Dermis microvascular lymphatic vessel endothelial cell (primary cell): Measurements from ENCODE around the gene RNASE8. TPM values are rescaled to one million over a fixed set of nuclear protein-coding genes. Genes with fewer than 3 reads are reported as not detected.
"Not testable (repeated sequence)": the region's sequence is repeated elsewhere in the genome, so short reads cannot be mapped to it uniquely, and the experiment has no call there.

ENCODE experiments used
- DNase-seq, 2 donors: peaks; one replicate each; pipeline versions ENCODE4 v3.0.0 to v3.0.0-alpha.2; 2010; ENCODE audit warnings: low read depth in 2 of 2
- total RNA-seq: library from RNA; depleted of rRNA; stranded (reverse); fragments of >200 nt; gene quantifications from 2 replicates; pipeline ENCODE4 v1.2.1, GENCODE V29; 2014

Gene RNASE8, protein sequence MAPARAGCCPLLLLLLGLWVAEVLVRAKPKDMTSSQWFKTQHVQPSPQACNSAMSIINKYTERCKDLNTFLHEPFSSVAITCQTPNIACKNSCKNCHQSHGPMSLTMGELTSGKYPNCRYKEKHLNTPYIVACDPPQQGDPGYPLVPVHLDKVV
- total RNA-seq: not detected in 2 replicates

DNA sequence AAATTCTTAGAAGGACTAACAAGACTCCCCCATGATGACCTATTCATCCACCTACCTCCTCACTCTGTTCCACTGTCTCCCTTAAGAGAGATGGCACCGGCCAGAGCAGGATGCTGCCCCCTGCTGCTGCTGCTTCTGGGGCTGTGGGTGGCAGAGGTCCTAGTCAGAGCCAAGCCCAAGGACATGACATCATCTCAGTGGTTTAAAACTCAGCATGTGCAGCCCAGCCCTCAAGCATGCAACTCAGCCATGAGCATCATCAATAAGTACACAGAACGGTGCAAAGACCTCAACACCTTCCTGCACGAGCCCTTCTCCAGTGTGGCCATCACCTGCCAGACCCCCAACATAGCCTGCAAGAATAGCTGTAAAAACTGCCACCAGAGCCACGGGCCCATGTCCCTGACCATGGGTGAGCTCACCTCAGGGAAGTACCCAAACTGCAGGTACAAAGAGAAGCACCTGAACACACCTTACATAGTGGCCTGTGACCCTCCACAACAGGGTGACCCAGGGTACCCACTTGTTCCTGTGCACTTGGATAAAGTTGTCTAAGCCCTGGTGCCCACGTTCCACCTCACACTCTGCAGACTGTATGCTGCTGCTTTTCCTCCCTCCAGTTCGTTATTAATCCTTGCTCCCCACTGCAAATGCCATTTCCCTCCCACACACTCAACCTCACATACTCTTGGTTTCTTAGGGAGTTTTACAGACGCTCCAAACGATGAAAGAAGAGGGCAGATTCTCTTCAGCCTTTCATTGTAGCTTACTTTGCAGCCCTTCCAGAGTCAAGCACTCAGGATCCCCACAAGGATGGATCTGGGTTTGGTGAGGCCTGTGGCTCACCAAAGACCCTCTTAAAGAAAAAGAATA is at the start of gene RNASE8:
Gene RNASE8 (plus strand): TSS at position 20 of the 873 bp plus-strand sequence. CDS start 71 bp downstream, at position 91.
- DNase-seq: no peak

DNA sequence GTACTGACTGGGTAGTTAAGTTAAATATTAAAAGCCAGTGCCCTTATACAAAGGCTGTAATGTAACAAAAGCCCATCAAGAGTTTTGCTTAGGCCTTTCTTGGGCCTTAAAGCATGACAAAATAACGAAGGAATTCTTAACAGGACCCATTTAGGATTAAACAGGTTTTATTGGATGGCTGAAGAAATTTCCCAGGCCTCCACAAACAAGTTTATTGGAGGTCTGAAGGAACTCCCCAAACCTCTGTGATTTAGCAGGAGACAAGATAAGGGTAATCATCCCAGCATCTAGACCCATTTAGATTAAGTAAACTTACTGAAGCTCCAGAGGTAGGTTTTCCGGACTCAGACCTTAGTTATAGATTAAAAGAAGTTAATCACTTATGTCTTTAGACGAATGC is 47.9 kb upstream of the RNASE8 start:
- DNase-seq: not testable (repeated sequence)

DNA sequence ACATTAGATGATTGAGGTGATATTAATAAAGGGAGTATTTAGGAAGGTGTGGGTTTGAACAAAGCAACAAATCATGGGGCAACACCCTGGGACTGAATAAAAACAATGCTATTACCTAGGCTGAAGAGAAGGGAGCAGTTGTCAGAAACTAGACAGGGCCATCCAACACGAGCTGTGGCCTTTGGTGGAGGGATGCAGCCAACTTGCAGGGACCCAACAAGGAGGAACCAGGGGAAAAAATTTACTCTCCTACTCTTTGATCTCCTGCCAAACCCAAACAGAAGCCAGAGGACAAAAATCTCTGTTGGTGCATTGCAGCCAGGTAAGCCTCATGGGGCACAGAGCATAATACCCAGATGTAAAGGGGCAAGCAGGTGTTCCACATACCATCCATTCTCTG is 46.5 kb upstream of the RNASE8 start:
- no peak for DNase-seq

DNA sequence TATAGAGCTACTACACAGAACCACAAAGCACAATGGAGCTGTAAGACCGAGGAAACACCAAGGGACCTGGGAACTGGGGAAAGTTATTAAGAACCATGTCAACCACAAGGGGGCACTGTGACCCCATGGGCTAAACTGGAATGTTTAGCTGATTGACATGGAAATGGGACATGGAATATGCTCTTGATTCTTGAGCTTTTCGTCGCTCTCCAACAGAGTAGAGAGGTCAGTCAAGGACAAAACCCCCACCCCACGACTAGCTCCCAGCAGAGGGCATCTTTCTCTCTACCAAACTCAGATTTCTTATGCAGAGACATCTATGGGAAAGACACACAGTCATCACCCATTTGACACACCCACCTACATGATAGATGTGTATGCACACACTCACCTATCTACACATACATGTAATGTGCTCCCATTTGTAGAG is 42.8 kb upstream of the RNASE8 start:
- peak; percentile 76 to 86 for DNase-seq

DNA sequence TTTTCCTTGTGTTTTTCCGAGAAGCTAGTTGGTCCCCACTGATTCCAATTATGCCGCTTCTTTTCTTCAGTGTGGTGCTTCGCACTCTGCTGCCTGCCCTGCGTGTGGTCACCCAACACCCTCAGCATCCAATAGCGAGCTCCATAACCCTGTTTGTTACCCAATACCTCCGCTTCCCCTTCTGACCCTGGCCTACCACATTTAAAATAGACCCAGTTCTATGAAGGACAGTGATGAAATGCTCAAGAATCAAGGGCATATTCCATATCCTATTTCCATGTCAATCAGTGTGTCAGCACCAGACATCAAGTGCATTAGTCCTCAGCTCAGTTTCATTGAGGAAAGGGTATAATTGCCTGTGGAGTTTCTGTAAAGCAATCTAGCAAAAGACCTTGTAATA is 42.3 kb upstream of the RNASE8 start:
- DNase-seq: no peak

DNA sequence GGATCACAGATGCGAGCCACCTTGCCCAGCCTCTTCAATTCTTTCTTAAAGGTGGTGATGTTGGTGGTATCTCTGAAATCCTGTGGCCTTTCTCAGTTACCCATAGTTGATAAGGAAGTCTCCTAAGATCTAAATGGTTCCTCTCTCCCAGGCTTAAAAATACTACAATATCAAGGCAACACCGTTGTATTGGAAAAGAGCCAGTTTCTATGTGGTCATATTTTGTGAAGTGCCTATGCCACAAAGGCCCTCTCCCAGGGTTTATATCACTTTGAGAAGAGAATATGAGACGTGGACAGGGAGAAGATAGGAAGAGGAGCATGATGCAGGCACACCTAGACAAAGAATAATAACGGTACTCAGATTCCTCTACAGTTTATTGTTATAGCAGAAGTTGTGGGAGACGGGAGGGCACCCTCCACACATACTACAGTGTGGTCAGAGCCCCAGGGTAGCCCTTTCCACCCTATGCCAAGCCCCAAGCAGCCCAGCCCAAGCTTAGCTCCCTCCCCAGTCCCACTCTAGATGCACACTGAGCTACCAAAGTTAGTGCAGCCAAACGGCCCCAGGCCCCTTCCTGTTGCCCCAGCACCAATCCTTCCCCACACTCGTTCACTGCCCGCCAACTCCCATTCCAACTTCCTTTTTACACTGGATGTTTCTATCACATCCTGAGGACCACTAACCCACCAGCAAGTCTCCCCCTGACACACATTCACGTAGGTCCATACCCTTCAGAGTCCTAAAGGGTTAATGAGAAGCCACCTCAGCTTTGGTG is 41.0 kb upstream of the RNASE8 start:
- DNase-seq: no peak

DNA sequence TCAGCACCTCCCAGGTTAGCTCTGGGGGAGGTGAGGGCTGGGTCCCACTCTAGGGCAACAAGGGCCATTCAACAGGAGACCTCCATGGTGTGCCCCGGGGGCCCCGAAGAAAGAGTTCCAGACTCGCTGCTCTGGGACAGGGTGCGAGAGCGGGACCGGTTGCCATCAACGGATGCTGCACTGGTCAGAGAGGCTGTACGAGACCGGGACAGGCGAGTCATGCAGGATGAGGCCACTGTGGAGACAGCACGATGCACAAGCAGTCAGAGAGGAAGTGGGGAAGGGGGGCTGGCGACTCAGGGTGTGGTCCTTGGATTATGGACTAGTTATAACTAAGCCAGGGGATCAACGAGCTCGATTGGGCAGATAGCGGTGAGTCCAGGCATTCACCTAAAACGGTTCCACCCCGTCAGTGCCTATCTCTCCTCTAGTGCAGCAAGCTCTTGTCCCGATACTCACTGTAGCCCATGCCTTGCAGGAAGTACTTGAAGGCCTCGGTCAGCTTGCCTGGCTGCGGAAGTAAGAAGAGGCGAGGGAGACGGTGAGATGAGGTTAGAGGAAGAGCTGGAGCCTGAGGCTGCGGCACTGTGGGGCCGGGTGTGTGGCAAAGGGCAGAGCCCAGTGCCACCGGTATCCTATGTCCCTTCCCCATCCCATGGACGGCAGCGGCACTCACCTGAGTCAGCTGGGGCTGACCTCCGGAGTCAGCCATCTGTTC is 39.9 kb upstream of the RNASE8 start:
- no peak for DNase-seq

DNA sequence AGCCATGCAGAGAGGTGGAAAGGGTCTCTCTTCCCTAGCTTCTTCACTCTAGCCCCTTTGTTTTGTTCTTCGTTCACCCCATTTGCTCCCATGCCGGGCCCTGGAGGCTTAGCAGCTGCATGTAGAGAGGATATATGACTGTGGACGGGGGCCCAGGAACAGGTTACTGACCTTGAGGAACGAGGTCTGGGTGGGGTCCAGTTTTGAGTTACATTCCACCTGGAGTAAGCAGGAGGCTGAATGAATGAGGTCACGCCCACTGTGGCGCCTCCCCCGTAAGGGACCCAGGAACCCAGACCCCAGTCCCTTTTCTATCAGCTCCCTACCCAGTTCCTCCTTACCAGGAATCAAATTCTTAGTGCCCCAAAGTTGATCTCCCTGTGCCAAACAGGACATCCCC is 39.3 kb upstream of the RNASE8 start:
- no peak for DNase-seq

DNA sequence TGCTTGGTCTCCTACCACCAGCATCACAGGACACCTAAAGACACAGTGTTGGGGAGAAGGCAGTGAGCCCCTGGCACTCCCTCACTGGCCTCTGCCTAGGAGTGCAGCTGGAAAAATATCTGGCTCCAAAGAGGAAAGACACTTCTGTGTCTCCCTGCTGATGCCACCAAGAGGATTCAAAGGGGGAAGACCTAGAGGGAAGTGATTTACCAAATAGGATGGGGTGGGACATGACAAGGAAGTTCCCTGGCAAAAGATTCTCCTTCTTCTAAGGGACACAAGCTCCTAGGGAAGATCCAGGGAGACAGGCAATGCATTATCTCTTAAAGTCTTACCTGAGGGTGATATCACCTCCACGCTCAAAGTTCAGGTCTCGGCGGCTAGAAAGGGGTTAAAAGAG is 38.8 kb upstream of the RNASE8 start:
- DNase-seq: no peak

DNA sequence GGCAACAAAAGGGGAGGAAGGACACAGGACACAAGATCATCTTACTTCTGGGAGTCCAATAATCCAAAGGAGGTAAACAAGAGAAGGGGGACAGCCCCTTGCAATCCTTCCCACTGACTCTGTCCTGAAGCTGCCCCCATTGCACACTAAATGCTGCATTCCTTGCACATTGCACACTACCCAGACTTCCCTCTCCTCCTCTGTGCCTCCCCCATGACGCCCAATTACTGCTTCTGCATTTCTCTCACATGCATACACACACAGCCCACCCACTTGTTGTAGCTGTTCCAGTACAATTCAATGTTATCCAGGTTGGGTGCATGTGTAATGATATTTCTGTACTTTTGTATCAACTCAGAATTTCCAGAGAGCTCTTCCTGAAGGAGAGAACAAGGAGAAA is 38.3 kb upstream of the RNASE8 start:
- no peak for DNase-seq

DNA sequence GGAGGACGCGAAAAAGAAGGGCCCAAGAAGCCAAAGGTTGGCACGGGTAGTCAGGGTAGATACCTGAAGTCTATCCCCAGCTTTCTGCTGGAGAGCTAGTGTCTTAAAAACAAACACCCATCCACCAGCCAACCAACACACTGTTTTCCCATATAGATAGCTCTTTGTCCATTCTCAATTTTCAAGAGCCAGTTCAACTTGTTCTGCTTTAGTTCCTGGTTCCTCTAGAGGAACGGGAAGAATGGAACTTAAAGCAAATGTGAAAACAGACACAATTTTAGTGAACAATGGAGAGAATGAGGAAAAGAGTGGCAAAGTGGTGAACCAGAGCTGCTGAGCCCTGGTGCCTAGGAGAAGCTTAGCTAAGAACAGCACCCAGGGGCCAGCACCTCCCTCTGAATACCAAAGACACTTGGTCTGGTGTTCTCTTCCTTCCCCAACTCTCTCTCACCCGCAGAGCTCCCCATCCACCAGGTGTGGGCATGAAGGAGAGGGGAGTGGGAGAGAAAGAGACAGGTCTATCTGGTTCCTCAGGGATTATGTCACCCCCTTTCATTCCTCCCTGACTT is 36.6 kb upstream of the RNASE8 start:
- DNase-seq: no peak

DNA sequence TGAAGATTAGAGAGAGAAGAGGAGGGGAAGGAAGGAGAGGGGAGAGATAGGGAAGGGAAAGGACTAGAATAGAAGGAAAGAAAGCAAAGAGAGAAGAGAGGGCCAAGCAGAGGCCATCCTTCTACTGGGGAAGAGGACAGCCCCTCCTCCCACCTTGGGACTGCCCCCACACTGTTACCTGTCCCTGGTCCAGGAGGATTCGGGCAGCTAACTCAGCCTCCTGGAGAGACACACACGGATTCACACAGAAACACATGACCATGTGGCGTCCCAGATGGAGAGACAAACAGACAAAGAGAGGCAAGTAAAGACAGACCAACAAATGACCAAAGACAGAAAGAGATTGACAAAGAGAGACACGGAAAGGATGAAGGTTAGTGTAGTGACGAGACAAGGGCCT is 34.9 kb upstream of the RNASE8 start:
- no peak for DNase-seq

DNA sequence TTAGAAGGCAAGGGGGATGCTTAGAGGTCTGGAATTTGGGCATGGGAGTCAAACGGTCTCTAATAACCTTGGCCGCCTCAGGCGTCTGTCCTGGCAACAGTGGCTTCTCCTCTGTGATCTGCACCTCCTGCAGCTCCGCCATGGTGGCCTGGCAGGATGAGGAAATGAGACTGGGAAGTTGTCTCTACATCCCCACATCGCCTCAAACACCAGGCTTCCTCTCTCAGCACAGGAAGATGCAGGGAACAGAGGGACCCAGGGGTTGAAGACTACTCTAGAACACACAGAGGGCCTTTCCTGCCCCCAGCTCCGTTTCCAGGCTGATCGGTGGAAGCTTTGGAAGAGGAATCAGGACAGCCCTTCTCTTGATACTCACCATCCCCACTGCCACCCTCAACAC is 34.4 kb upstream of the RNASE8 start:
- no peak for DNase-seq

DNA sequence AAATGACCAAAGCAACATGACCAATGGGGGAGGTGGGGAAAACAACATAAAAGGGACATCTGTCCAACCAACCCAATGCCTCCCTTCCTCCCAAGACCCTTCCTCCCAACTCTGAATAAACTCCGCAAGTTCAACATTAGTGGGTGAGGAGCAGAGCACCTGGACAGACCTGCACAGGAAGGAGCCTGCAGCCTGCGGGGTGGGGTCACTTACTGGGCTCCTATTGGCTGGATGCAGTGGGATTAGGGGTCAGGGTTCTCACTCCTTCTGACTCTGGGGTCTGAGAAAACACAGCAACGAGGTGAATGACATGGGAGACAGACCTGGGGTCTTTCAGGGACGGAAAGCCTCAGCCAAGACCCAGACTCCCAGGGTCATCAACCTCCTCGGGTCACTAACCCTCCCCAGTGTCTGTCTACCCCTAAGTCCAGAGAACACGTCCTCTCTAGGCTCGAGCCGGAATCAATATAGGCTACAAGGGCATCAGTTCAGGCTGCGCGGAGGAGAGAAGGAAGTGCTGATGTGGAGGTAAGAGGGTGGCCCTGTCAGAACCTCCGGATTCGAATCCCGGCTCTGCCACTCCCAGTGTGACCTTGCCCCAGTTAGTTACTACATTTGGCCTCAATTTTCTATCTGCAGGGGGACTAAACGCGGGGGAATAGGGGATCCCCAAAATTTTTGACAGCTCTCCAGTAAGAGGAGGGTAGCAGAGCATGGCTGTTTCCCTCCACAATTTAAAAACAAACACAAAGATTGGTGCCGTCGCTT is 33.6 kb upstream of the RNASE8 start:
- no peak for DNase-seq

DNA sequence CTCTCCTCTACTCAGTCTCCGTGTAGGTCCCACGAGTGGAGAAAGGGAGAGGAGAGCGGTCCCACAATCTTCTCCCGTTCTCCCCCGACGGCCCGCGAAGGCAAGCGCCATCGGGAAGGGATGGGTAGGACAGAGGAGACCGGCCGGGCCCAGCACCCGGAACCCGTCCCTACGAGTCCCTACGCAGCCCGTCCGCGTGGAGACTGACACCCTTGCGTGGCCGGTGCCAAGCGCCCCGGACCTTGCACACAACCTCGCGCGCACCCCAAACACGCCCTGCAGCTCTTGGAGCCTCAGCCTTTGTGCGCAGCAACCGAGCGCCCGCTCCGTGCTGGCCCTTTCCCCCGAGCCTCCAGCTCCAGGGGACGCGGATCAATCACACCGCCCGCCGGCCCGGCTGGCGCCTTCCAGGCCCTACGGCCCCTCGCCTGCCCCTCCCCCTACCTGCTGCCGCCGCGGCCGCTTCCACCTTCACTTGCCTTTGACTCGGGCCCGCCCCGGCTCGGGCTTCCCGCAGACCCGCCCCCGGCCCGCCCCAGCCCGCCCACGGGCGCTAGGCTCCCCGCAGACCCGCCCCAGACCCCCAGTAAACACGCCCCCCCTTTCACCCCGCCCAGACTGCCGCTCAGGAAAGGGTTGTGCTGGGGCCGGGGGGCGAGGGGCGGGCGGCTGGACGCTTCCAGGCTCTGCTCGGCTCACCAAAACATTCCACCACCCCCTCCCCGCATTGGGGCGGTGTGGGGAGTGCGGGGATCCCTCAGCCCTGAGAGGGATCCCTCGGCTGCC is 32.8 kb upstream of the RNASE8 start, which contains the start of gene NDRG2:
Gene NDRG2 (minus strand): TSS at position 477 of the 786 bp plus-strand sequence. CDS start 1,746 bp downstream, outside the sequence.
- DNase-seq: peak in 1 of 2 donors; percentile 14

DNA sequence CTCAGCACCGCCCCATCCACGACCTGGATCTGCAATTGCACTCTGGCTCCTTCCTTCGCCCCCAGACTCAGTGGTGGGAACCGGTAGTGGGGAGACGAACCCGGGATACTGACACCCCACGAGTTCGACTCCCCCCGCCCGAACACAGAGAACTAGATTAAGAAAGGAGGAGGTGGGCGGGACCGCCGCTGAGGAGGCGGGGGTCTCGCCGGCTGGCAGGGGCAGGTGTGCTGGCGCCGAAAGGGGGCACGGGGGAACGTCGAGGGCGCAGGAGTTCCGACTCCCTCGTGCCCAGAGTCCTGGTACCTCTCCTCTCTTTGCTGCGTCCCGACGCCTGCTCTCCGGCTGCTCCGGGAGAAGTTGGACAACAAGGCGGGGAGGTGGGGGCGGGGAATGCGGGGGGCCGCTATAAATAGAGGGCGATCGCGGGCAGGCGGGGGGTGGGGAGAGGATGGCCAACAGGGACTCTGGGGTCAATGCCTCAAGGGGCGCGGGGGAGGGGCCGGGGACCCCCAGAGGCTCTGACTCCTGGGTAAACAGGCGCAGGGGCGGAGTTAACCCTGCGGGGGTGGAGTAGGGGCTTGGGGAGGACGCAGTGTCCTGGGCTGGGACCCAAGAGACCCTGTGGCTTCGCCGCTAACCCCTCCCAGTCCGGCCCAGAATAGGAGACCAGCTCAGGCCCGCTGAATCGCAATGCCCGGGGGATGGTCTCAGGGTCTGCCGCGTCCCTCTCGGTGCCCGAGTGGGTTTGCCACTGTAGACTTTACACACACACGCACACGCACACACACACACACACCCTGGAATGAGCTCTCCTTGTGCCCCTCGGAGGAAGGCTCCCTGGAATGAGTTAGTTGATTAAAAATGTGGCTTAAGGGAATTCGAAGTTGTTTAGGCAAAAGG is 32.0 kb upstream of the RNASE8 start:
- DNase-seq: no peak

DNA sequence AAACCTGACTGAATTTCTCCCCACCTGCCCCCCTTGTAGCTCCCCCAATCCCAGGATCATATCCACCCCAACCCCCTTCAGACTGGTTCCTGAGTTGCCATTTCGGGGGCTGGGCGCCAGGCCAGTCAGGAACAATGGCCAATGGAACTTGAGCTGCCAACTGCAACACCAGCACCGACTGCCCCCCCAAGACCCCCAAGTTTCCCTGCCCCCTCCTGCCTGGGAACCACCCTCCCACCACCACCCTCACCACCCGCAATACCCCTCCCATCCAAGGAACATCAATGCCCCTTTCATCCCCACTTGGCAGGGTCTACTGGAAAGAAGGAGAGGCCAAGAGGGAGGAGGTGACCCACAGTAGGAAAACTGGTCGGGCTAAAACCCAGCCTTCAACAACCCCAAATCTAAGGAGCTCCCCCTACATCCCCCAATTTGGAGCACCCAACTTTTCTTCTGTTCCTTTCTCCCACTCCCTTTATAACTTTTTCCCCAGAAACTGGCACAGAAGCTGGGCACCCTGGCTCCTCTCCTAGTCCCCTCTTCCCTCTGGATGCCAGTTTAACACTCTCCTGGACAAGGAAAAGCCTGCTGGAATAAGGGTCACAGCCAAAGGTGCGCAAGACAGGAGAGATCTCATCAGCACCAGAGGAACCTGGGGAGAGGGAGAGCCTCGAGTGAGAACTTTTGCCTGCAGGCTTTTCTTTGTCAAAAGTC is 31.2 kb upstream of the RNASE8 start:
- no peak for DNase-seq

DNA sequence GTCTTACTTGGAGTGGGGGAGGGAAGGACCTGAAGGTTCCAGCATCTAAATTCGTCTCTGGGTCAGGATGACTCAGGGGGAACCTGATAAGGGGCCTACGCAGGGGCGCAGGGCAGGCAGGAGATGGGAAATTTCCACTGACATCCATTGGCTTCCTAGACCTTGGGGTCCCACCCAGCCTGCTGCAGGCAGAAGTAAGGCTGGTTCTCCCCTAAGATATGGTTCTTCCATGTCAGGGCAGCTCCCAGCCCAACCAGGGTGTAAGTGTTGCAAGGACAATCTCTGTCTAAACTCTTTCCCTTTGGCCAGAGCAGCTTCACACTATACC is 30.7 kb upstream of the RNASE8 start:
- no peak for DNase-seq
